AG09309 (cell line): Measurements from ENCODE around the gene SETD2.

Experiments
- DNase-seq: peaks from one replicate; pipeline ENCODE4 v3.0.0-alpha.2; 2010; ENCODE audit warnings: low read depth
- H3K4me3 ChIP-seq: 2 replicates; pipeline ENCODE4 v1.5.1; 2011; ENCODE audit warnings: mild to moderate bottlenecking, low read depth, low read length, moderate library complexity; ENCODE audit not compliant: control insufficient read depth
- TF ChIP-seq, protein P1 (sequence below): IDR thresholded peaks from 2 replicates; pipeline ENCODE4 v1.5.1; 2011; ENCODE audit warnings: mild to moderate bottlenecking, low read depth, low read length, inconsistent platforms; ENCODE audit not compliant: insufficient read depth, control insufficient read depth; ENCODE audit errors: missing control alignments

The SETD2 gene

DNA sequence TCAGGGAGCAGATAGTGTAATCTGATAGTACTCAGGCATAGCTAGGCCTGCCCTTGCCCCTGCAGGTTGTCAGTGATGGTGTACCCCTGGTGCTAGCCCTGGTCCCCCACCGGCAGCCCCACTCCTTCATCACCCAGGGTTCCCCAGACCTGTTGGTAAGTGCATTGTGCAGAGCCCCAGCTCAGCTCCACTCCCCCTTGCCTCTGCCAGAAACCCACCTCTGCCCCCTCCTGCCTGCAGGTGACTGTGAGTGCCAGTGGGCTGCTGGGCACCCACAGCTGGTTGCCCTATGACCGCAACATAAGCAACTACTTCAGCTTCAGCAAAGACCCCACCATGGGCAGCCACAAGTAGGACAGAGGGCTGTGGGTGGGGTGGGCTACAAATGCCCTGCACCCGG, 156.9 kb downstream of the SETD2 start:
- no peak overlapping the region for H3K4me3 ChIP-seq
- TF ChIP-seq, protein P1, sequence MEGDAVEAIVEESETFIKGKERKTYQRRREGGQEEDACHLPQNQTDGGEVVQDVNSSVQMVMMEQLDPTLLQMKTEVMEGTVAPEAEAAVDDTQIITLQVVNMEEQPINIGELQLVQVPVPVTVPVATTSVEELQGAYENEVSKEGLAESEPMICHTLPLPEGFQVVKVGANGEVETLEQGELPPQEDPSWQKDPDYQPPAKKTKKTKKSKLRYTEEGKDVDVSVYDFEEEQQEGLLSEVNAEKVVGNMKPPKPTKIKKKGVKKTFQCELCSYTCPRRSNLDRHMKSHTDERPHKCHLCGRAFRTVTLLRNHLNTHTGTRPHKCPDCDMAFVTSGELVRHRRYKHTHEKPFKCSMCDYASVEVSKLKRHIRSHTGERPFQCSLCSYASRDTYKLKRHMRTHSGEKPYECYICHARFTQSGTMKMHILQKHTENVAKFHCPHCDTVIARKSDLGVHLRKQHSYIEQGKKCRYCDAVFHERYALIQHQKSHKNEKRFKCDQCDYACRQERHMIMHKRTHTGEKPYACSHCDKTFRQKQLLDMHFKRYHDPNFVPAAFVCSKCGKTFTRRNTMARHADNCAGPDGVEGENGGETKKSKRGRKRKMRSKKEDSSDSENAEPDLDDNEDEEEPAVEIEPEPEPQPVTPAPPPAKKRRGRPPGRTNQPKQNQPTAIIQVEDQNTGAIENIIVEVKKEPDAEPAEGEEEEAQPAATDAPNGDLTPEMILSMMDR = no peak
- DNase-seq = no peak

- TF ChIP-seq, protein P1 = no peak
- no peak for DNase-seq
- no peak overlapping the region for H3K4me3 ChIP-seq
Measured at GRCh38 chr3:47006145-47006651, 157.7 kb downstream of the SETD2 start.

DNA sequence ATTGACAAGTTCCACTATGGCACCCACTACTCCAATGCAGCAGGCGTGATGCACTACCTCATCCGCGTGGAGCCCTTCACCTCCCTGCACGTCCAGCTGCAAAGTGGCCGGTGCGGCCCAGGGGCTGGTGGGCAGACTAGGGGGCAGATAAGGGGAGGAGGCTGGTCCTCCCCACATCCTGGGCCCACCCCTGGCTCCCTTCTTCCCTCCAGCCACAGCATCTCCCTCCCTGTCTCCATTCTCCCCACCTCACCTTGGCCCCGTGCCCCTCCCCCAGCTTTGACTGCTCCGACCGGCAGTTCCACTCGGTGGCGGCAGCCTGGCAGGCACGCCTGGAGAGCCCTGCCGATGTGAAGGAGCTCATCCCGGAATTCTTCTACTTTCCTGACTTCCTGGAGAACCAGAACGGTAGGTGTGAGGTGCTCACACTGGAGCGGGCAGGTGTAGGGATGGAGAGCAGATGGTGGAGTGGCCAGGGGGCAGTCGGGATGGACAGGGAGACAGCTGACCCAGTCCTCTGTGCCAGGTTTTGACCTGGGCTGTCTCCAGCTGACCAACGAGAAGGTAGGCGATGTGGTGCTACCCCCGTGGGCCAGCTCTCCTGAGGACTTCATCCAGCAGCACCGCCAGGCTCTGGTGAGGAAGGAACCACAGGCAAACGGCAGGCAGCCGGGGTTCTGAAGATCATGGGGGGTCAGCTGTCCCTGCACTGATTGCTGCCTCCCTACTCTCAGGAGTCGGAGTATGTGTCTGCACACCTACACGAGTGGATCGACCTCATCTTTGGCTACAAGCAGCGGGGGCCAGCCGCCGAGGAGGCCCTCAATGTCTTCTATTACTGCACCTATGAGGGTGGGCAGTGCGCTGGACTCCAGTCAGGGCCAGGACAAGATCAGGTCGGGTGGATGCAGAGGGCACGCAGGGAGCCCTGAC, 158.4 kb downstream of the SETD2 start:
- TF ChIP-seq, protein P1 = no peak
- DNase-seq = no peak

DNA sequence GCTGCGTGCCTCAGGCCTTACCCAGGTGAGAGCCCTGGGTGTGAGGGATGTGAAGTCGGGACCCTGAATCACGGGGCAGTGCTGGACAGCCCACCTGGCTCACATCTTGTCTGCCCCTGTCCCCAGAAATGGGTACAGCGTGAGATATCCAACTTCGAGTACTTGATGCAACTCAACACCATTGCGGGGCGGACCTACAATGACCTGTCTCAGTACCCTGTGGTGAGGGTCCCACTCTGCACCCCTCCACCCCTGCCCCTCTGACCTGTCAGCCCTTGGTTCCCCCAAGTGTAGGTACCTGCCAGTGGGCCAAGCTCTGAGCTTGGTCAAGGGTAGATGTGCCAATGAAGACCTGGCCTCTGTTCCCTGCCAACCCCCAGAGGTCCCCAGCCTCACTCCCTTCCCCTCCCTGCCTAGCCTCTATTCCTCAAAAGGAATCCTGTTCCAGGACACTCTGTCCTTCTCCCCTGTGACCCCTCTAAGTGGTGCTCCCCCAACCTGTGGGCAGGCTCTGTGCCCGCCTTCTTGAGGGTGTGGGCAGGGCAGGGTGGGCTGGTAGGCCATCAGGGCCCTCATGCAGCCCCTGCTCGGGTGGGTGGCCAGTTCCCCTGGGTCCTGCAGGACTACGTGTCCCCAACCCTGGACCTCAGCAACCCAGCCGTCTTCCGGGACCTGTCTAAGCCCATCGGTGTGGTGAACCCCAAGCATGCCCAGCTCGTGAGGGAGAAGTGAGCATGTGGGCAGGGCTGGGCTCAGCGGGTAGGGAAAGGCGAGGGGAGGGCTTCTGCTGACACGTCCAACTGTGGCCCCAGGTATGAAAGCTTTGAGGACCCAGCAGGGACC, 159.3 kb downstream of the SETD2 start:
- no peak overlapping the region for H3K4me3 ChIP-seq
- no peak for DNase-seq
- TF ChIP-seq, protein P1 = no peak

More for the DNA sequence above, 158.4 kb downstream of the SETD2 start:
- no peak overlapping the region for H3K4me3 ChIP-seq

GRCh38 chr3:47003461-47004368, 160.2 kb downstream of the SETD2 start:
- H3K4me3 ChIP-seq = no peak overlapping the region
- TF ChIP-seq, protein P1 = no peak
- DNase-seq = no peak

DNA sequence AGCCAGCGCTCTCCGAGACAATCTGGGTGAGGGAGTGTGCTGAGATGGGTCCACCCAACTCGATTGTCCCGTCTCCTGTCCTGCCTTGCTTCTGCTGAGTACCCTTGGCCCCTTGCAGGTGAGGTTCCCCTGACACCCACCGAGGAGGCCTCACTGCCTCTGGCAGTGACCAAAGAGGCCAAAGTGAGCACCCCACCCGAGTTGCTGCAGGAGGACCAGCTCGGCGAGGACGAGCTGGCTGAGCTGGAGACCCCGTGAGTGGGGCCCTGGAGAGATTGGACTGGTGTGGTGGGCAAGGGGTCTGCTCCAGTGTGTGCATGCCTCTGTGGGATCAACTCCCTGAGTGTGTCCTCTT, 160.9 kb downstream of the SETD2 start:
- no peak overlapping the region for H3K4me3 ChIP-seq
- no peak for DNase-seq
- TF ChIP-seq, protein P1 = no peak
